GM20431 (cell line): ENCODE results near the gene WDR13.
"Not testable (repeated sequence)": the region's sequence is repeated elsewhere in the genome, so short reads cannot be mapped to it uniquely, and the experiment has no call there.

ENCODE experiments used
- in situ Hi-C: fragments of 300-500 bp; cut with MseI, MboI; formaldehyde crosslinking; loops from one replicate; pipeline ENCODE4 v1.15.0; 2020; ENCODE audit warnings: low sequenced_read_pairs; ENCODE audit not compliant: unreplicated experiment

Gene WDR13

DNA sequence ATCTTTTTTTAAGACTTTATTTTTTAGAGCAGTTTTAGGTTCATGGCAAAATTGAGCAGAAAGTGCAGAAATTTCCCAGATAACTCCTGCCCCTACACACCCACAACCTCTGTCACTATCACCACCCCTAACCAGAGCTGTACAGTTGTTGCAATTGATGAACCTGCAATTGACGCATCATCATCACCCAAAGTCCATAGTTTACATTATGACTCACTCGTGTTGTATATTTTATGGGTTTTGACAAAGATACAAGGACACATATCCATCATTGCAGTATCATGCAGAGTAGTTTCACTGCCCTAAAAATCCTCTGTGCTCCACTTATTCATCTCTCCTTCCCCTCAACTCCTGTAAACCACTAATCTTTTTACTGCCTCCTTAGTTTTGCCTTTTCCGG is 51.8 kb downstream of the WDR13 start:
- in situ Hi-C loops: no loop called here

DNA sequence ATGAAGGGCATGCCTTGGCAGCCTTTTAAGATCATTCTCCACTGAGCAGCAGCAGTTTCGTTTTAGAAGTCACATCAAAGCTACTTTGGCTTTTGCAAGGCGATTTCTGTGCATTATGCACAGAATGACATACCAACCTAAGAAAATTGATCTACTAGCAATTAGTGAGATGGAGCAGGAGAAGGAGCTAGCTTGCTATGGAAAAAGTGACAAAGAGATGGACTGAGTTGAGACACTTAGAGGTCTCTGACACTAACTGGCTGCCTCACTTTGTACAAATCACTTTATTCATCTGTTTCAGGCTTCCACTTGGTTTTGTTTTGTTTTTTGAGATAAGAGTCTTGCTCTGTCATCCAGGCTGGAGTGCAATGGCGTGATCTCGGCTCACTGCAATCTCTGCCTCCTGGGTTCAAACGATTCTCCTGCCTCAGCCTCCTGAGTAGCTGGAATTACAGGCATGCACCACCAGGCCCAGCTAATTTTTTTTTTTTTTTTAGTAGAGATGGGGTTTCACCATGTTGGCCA is 54.8 kb downstream of the WDR13 start:
- in situ Hi-C loops: not testable (repeated sequence)

DNA sequence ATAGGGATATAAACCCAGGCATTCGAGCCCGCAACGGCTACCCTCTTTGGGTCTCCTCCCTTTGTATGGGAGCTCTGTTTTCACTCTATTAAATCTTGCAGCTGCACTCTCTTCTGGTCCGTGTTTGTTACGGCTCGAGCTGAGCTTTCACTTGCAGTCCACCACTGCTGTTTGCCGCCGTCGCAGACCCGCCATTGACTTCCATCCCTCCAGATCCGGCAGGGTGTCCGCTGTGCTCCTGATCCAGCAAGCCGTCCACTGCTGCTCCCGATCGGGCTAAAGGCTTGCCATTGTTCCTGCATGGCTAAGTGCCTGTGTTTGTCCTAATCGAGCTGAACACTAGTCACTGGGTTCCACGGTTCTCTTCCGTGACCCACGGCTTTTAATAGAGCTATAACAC is 57.5 kb downstream of the WDR13 start:
- in situ Hi-C loops: not testable (repeated sequence)
